Activated T-helper 2 cell treated with anti-CD3 and anti-CD28 coated beads, Interferon-gamma antibody, Interleukin-2, Interleukin-4, amounts not matched to agents 10 μg/mL and 5 μg/mL and 100 μg/mL, durations not matched to agents 14 hours and 24 hours and 36 hours (primary cell): ENCODE measurements around the gene RNF141. TPM values are rescaled to one million over a fixed set of nuclear protein-coding genes. Genes with fewer than 3 reads are reported as not detected.
A peak's percentile ranks its signal among the peaks of the same experiment; 100 is the strongest.

Experiments used
- DNase-seq: peaks from one replicate; pipeline ENCODE4 v3.0.0; 2021; ENCODE audit warnings: low spot score
- H3K27ac Mint-ChIP-seq: one replicate; pipeline ENCODE4 v1.8.0; 2021; ENCODE audit warnings: mixed read lengths
- H3K27me3 Mint-ChIP-seq: one replicate; pipeline ENCODE4 v1.8.0; 2021; ENCODE audit warnings: low read depth, mixed read lengths
- H3K36me3 Mint-ChIP-seq: one replicate; pipeline ENCODE4 v1.8.0; 2021; ENCODE audit warnings: low read depth, mixed read lengths
- H3K4me1 Mint-ChIP-seq: one replicate; pipeline ENCODE4 v1.8.0; 2021; ENCODE audit warnings: low read depth, mixed read lengths
- H3K4me3 Mint-ChIP-seq: one replicate; pipeline ENCODE4 v1.8.0; 2021; ENCODE audit warnings: low read depth, mild to moderate bottlenecking, moderate library complexity, mixed read lengths
- H3K9me3 Mint-ChIP-seq: one replicate; pipeline ENCODE4 v1.8.0; 2021; ENCODE audit warnings: mixed read lengths
- intact Hi-C: fragments of 100-400 bp; cut with micrococcal nuclease; formaldehyde crosslinking; loops from one replicate; pipeline ENCODE4 v1.15.1; 2023
- total RNA-seq: library from RNA; stranded (reverse); gene quantifications from 2 replicates; pipeline ENCODE4 v1.2.3, GENCODE V29; 2022

Gene RNF141
- total RNA-seq, 1 donor from 2014 or later: 13.2 TPM

DNA sequence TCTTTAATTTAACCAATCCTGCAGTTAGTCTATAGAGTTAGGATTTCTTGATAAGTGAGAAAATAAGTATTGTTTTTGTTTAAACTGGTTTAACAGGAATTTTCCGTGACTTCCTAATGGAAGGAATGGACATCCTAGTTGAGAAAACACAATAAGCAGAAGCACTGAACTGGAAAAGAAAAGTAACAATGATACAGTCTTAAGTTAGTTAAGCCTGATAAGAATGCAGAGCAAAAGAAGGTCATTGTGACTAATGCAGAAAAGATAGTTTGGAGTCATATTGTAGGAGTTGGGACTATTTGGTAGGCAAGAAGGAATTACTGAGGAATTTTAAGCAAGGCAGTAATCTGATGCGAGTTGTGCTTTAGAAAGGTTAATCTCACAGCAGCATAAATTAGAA, 11.7 kb downstream of the RNF141 start:
- DNase-seq: no peak
- Mint-ChIP-seq H3K27me3 (no peaks in the 10 kb centered on the region), H3K27ac (no peak overlapping the region), H3K4me3 (no peak overlapping the region), H3K4me1 (peaks cover 16% of the 10 kb centered on the region), H3K9me3 (no peaks in the 10 kb centered on the region), H3K36me3 (peaks cover 35% of the 10 kb centered on the region)
- intact Hi-C loops: loop anchor here (5.0 kb wide), 1 partner anchor 72 kb away; the partner anchor contains the start of gene AMPD3

DNA sequence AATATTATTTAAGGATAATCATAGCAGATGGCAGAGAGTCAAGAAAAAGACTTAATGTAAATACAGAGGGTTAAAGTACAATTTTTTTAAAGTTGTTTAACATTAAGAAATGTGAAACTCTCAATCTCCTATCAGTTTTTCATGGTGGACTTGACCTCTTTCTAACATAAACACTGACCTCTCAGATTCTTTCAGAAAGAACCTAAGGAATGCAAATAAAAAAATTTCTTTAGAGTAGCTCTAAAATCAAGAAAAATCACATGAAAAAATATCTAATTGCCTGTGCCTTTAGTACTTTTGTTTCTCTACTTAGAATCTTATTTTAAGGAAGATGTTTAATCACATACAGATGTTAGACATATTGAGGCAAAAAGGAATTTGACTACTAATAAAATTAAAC, 12.9 kb downstream of the RNF141 start:
- DNase-seq: no peak
- intact Hi-C loops: loop anchor here (5.0 kb wide), 1 partner anchor 71 kb away; the partner anchor contains the start of gene AMPD3
- no peaks in the 10 kb centered on the region for H3K27me3 Mint-ChIP-seq
- no peaks in the 10 kb centered on the region for H3K9me3 Mint-ChIP-seq
- H3K27ac Mint-ChIP-seq: no peak overlapping the region
- peaks cover 16% of the 10 kb centered on the region for H3K4me1 Mint-ChIP-seq
- H3K36me3 Mint-ChIP-seq: peaks cover 35% of the 10 kb centered on the region
- H3K4me3 Mint-ChIP-seq: no peak overlapping the region

DNA sequence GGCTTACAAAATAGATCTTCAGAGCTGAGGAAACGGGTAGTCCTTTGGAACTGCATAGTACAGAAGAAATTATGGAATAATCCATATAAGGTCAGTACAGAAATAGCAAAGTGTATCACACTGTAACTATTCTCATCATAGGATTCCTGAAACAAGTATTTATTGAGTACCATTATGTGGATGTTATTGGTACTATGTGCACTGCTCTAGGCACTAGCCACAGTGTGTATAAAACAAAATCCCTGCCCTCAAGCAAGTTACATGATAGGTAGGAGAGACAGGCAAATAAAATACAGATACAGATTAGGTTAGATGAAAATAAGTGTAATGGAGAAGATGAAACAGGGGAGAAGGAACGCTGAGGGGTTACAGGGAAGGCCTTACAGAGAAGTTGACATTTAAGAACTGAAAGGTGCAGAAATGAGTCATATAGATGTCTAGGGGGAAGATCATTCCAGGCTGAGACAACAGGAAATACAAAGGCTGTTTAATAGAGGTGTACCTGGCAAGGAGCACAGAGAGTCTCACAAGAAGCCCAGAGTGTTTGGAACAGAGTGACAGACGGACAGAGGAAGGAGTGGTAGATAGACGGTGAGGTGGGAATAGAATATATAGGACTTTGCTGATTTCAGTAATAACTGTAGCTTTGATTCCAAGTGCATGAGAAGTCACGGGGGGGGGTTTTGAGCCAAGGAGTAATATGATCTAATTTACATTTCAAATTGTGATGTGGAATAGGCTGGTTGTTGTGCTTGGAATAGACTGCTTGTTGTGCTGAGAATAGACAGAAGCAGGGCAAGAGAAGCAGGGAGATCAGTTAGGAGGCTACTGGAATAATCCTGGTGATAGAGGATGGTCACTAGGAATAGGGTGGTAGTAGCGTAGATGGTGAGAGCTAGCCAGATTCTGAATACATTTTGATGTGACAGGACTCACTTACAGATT, 13.7 kb downstream of the RNF141 start:
- Mint-ChIP-seq H3K36me3 (peaks cover 32% of the 10 kb centered on the region), H3K27ac (peak overlapping the region; percentile 35), H3K9me3 (no peaks in the 10 kb centered on the region), H3K4me3 (no peak overlapping the region), H3K4me1 (peaks cover 16% of the 10 kb centered on the region), H3K27me3 (no peaks in the 10 kb centered on the region)
- no peak for DNase-seq
- intact Hi-C loops: loop anchor here (2.0 to 5.0 kb wide), 2 partner anchors 14 to 70 kb away; partner anchors contain the start of genes AMPD3 and RNF141

DNA sequence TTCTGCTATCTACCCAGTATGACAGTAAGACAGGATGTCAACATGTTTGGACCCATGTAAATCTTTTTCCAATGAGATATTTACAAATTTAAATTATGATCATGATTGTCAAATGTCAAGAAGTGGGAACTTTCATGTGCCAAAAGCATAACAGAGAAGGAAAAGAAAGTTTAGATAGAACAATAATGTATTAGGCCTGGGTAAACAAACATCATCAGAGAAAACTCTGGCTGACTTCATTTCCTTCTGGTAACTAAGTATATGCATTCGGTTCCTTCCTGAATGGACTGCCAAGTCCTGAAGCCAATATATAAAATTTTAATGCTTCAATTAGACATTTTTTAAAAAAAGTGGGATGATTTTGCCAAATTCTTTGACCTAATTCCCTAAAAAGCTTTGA, 16.5 kb downstream of the RNF141 start:
- peaks cover 39% of the 10 kb centered on the region for H3K36me3 Mint-ChIP-seq
- no peaks in the 10 kb centered on the region for H3K27me3 Mint-ChIP-seq
- intact Hi-C loops: no loop called here
- no peak for DNase-seq
- no peak overlapping the region for H3K27ac Mint-ChIP-seq
- peaks cover 16% of the 10 kb centered on the region for H3K4me1 Mint-ChIP-seq
- no peaks in the 10 kb centered on the region for H3K9me3 Mint-ChIP-seq
- H3K4me3 Mint-ChIP-seq: no peak overlapping the region

GRCh38 chr11:10522921-10523320, 18.1 kb downstream of the RNF141 start:
- Mint-ChIP-seq H3K9me3 (no peaks in the 10 kb centered on the region), H3K4me3 (no peak overlapping the region), H3K36me3 (peaks cover 42% of the 10 kb centered on the region), H3K27me3 (no peaks in the 10 kb centered on the region), H3K4me1 (peaks cover 16% of the 10 kb centered on the region), H3K27ac (no peak overlapping the region)
- no peak for DNase-seq
- intact Hi-C loops: no loop called here

GRCh38 chr11:10522276-10522675, 18.7 kb downstream of the RNF141 start:
- no peaks in the 10 kb centered on the region for H3K27me3 Mint-ChIP-seq
- H3K36me3 Mint-ChIP-seq: peaks cover 37% of the 10 kb centered on the region
- intact Hi-C loops: no loop called here
- H3K27ac Mint-ChIP-seq: no peak overlapping the region
- no peak overlapping the region for H3K4me3 Mint-ChIP-seq
- no peak for DNase-seq
- no peaks in the 10 kb centered on the region for H3K9me3 Mint-ChIP-seq
- peaks cover 12% of the 10 kb centered on the region for H3K4me1 Mint-ChIP-seq

DNA sequence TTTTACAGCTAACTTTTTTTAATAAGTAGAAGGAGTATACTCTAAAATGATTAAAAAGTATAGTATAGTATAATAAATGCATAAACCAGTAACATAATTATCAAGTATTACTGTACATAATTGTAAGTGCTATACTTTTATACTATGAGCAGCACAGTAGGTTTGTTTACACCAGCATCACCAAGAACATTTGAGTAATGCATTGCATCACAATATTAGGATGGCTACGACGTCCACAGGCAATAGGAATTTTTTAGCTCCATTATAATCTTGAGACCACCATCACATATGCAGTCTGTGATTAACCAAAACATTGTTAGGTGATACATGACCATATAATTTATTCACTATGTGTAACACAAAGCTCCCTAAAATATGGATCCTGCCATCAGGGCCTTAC, 20.4 kb downstream of the RNF141 start:
- H3K36me3 Mint-ChIP-seq: peaks cover 30% of the 10 kb centered on the region
- H3K9me3 Mint-ChIP-seq: no peaks in the 10 kb centered on the region
- H3K27ac Mint-ChIP-seq: no peak overlapping the region
- no peak for DNase-seq
- H3K4me3 Mint-ChIP-seq: no peak overlapping the region
- H3K4me1 Mint-ChIP-seq: no peaks in the 10 kb centered on the region
- no peaks in the 10 kb centered on the region for H3K27me3 Mint-ChIP-seq
- intact Hi-C loops: no loop called here

DNA sequence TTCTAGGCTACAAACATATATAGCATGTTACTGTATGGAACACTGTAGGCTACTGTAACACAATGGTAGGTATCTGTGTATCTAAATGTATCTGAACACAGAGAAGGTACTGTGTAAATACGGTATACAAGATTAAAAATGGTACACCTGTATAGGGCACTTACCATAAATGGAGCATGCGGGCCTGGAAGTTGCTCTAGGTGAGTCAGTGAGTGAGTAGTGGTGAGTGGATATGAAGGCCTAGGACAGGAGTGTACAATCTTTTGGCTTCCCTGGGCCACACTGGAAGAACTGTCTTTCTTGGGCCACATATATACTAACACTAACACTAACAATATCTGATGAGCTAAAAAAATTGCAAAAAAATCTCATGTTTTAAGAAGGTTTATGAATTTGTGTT, 21.4 kb downstream of the RNF141 start:
- no peak for DNase-seq
- no peaks in the 10 kb centered on the region for H3K9me3 Mint-ChIP-seq
- H3K27ac Mint-ChIP-seq: no peak overlapping the region
- no peaks in the 10 kb centered on the region for H3K27me3 Mint-ChIP-seq
- intact Hi-C loops: no loop called here
- H3K36me3 Mint-ChIP-seq: peaks cover 31% of the 10 kb centered on the region
- H3K4me1 Mint-ChIP-seq: no peaks in the 10 kb centered on the region
- no peak overlapping the region for H3K4me3 Mint-ChIP-seq

- H3K4me1 Mint-ChIP-seq: no peaks in the 10 kb centered on the region
Measured at GRCh38 chr11:10518891-10519290, 22.1 kb downstream of the RNF141 start.

DNA sequence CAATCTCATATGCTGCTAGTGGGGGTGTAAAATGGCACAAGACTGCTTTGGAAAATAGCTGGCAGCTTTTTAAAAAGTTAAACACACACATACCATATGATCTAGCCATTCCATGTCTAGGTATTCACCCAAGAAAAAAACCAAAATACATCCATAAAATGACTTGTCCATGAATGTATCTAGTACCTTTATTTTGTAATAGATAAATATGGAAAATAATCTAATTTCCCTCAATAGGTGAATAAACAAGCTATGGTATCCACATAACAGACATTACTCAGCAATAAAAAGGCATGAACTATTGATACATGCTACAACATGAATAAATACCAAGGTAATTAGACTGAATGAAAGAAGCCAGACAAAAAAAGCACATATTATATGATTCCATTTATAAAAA, 22.9 kb downstream of the RNF141 start:
- Mint-ChIP-seq H3K9me3 (no peaks in the 10 kb centered on the region), H3K36me3 (peaks cover 28% of the 10 kb centered on the region), H3K27me3 (no peaks in the 10 kb centered on the region), H3K27ac (no peak overlapping the region), H3K4me3 (no peak overlapping the region), H3K4me1 (no peaks in the 10 kb centered on the region)
- DNase-seq: no peak
- intact Hi-C loops: no loop called here

More at GRCh38 chr11:10518891-10519290, 22.1 kb downstream of the RNF141 start:
- H3K36me3 Mint-ChIP-seq: peaks cover 31% of the 10 kb centered on the region
- no peaks in the 10 kb centered on the region for H3K27me3 Mint-ChIP-seq
- no peak for DNase-seq
- H3K27ac Mint-ChIP-seq: no peak overlapping the region
- H3K4me3 Mint-ChIP-seq: no peak overlapping the region
- intact Hi-C loops: no loop called here
- H3K9me3 Mint-ChIP-seq: no peaks in the 10 kb centered on the region

- Mint-ChIP-seq H3K4me1 (peaks cover 2% of the 10 kb centered on the region), H3K9me3 (no peaks in the 10 kb centered on the region)
- intact Hi-C loops: no loop called here
Measured at GRCh38 chr11:10515418-10515817, 25.6 kb downstream of the RNF141 start.

DNA sequence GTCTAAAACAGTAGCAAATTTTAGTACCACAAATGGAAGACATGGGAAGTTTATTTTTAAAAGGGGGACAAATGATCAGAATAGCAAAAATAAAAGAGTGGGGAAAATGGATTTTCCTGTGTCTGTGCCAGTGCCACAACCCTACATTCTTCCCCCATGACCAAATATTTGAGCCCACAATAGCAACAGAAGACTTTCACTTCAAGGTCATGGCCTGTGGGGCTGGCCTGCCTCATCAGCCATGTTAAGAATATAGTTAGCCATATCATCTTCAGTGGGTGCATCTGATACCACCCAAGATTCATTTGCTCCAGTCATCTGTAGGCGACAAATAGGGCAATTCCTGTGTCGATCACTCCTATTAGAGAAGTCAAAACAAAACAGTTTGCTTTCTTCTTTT, 26.3 kb downstream of the RNF141 start:
- Mint-ChIP-seq H3K9me3 (no peaks in the 10 kb centered on the region), H3K27me3 (no peaks in the 10 kb centered on the region), H3K4me3 (no peak overlapping the region), H3K27ac (no peak overlapping the region), H3K36me3 (peaks cover 26% of the 10 kb centered on the region), H3K4me1 (peaks cover 2% of the 10 kb centered on the region)
- no peak for DNase-seq
- intact Hi-C loops: loop anchor here (5.0 kb wide), 1 partner anchor 138 kb away; no protein-coding TSS in a partner anchor

More at GRCh38 chr11:10515418-10515817, 25.6 kb downstream of the RNF141 start:
- no peak overlapping the region for H3K4me3 Mint-ChIP-seq
- no peaks in the 10 kb centered on the region for H3K27me3 Mint-ChIP-seq
- peaks cover 28% of the 10 kb centered on the region for H3K36me3 Mint-ChIP-seq
- no peak overlapping the region for H3K27ac Mint-ChIP-seq
- no peak for DNase-seq

GRCh38 chr11:10514202-10514601, 26.8 kb downstream of the RNF141 start:
- no peaks in the 10 kb centered on the region for H3K9me3 Mint-ChIP-seq
- intact Hi-C loops: loop anchor here (5.0 kb wide), 1 partner anchor 138 kb away; no protein-coding TSS in a partner anchor
- H3K27me3 Mint-ChIP-seq: no peaks in the 10 kb centered on the region
- no peak for DNase-seq
- peaks cover 22% of the 10 kb centered on the region for H3K36me3 Mint-ChIP-seq
- H3K27ac Mint-ChIP-seq: no peak overlapping the region
- H3K4me3 Mint-ChIP-seq: no peak overlapping the region
- peaks cover 2% of the 10 kb centered on the region for H3K4me1 Mint-ChIP-seq
